Mucosa of descending colon (tissue), 3 donors: Measurements from ENCODE around the gene RASGEF1C. TPM values are rescaled to one million over a fixed set of nuclear protein-coding genes. Genes with fewer than 3 reads are reported as not detected.
"Not testable (repeated sequence)": the region's sequence is repeated elsewhere in the genome, so short reads cannot be mapped to it uniquely, and the experiment has no call there.

Experiments used
- ATAC-seq: fragments of 200-7000 bp; cut with Tn5 transposase; one replicate; pipeline ENCODE4 v1.9.1; 2020; ENCODE audit warnings: mild to moderate bottlenecking, moderate library complexity
- DNase-seq, 3 donors: peaks; one replicate each; pipeline ENCODE4 v3.0.0-alpha.2; 2020
- H3K36me3 ChIP-seq: fragments of 200-600 bp; one replicate; pipeline ENCODE4 v1.8.0; 2021; ENCODE audit warnings: low read depth, mild to moderate bottlenecking
- H3K4me1 ChIP-seq: fragments of 200-600 bp; one replicate; pipeline ENCODE4 v1.8.0; 2021; ENCODE audit warnings: low read depth, mild to moderate bottlenecking
- H3K4me3 ChIP-seq: fragments of 200-600 bp; one replicate; pipeline ENCODE4 v1.8.0; 2021; ENCODE audit warnings: mild to moderate bottlenecking
- H3K9me3 ChIP-seq: fragments of 200-600 bp; one replicate; pipeline ENCODE4 v1.8.0; 2021; ENCODE audit warnings: mild to moderate bottlenecking
- intact Hi-C, 2 donors: fragments of 100-400 bp; cut with DNase I in 1 of 2; cut with micrococcal nuclease in 1 of 2; formaldehyde crosslinking; loops; one replicate each; pipeline versions ENCODE4 v1.11.0 to v1.11.1; 2022; cut with DNase I, micrococcal nuclease
- total RNA-seq, 3 donors: library from RNA; stranded (reverse); fragmentation: NEBNext Ultra II Directional in 2 of 3; extraction: Animal tissue kit (Norgen Biotek cat#: 25700) in 2 of 3; gene quantifications; one replicate each; pipeline versions ENCODE4 v1.2.1 to v1.2.4, GENCODE V29; 2021 to 2023
- TF ChIP-seq, protein P1 (sequence below): fragments of 200-600 bp; IDR thresholded peaks from one replicate; pipeline ENCODE4 v1.8.0; 2022; ENCODE audit warnings: antibody characterized with exemption, mild to moderate bottlenecking
- donor health status: DM: no; HTN: no; CAD: no; lungs with moderate emphysema.
- donor health status: DM: no; HTN: no; CAD: no.
- donor health status: DM: no; HTN: yes; CAD: no.

RASGEF1C gene
- total RNA-seq, 3 donors from 2014 or later, result 0.17 to 1.9 (median 0.65) TPM

DNA sequence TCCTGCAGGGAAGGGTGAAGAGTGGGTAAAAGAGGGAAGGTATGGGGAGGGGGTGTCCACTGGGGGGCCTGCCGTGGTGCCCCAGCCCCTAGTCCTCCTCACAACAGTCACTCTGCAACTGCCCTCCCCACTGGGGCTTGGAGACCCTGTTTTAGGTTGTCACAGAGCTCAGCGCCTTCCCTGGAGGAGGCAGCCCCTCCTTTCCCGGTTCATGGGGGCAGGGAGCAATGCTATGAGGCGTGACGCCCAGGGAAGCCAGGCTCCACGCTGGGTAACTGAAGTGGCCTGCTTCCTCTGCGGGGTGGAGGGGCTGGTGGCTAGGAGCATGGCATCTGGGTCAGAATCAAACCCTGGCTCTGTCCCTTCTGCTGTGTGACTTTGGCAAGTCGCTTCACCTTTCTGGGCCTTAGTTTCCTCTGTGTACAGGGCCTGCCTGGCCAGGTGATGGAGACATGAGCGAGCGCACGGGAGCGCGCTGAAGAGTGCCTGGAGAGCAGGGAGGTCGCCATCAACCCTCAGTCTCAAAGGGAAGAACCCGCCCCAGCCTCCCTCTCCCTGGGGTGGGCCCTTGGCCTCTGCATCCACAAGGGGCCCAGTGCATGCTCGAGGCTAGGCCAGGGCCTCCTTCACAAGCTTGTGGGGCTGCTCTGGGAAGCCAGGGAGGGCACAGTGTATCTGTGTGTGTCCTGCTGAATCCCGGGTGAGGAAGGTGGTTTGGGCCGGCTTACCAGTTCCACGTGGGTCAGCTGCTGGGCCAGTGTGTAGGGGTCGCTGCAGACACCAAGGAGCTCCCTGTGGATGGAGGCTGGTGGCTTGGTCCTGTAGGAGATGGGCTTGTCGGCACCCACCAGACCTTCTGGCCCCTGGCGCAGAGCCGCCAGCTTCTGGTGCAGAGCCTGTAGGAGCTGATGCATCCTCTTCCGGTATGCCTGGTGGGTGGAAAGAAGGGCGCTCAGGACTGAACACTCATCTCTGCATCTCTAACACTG, 81.0 kb downstream of the RASGEF1C start:
- no peaks in the 10 kb centered on the region for H3K9me3 ChIP-seq
- TF ChIP-seq, protein P1, sequence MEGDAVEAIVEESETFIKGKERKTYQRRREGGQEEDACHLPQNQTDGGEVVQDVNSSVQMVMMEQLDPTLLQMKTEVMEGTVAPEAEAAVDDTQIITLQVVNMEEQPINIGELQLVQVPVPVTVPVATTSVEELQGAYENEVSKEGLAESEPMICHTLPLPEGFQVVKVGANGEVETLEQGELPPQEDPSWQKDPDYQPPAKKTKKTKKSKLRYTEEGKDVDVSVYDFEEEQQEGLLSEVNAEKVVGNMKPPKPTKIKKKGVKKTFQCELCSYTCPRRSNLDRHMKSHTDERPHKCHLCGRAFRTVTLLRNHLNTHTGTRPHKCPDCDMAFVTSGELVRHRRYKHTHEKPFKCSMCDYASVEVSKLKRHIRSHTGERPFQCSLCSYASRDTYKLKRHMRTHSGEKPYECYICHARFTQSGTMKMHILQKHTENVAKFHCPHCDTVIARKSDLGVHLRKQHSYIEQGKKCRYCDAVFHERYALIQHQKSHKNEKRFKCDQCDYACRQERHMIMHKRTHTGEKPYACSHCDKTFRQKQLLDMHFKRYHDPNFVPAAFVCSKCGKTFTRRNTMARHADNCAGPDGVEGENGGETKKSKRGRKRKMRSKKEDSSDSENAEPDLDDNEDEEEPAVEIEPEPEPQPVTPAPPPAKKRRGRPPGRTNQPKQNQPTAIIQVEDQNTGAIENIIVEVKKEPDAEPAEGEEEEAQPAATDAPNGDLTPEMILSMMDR, result no peak
- intact Hi-C loops, result no loop called here
- no peak overlapping the region for H3K4me3 ChIP-seq
- ATAC-seq (no peak), DNase-seq (peak in 1 of 3 donors; percentile 33)
- no peaks in the 10 kb centered on the region for H3K4me1 ChIP-seq
- H3K36me3 ChIP-seq, result no peaks in the 10 kb centered on the region

DNA sequence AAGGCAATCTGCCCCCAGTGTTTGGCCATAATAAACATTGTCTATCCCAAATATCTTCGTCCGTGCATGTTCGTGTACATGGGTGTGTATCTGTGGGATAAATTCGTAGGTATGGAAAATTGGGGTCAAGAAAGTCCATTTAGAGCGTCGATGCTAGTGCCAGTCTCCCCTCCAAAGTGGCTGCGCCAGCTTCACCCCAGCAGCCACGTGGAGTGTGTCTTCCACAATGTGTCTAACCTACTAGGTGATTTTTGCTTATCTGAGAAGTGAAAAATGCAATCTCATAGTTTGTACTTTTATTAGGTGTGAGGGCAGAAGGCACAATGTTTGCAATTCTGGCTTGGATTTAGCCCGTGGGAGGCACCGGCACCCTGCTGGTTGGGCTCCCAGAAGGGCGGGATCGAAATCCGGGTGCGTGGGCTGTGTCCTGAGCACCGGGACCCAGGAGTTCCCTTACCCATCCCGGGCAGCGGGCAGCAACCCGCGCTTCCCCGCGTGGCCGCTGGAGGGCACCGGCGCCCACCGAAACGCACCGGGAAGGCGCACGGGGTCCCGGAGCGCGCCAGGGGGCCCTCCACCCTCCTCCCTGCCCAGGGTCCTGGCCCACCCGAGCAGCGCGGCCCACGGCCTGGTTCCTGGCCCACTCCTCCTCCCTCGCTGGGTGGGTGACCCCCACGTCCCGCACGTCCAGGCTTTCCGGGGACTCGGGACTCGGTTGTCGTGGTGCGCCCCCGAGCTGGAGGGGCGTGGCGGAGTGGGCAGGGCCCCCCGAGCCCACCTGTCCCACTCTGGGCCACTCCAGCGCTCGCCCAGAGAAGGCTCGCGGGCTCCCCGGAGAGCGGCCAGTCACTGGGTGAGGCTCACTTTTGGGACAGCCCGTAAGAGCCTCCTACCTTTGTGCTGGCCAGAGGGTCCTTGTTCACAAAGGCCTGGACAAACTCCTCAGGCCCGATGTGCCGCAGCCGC, 82.0 kb downstream of the RASGEF1C start:
- H3K9me3 ChIP-seq, result no peaks in the 10 kb centered on the region
- H3K4me3 ChIP-seq, result no peak overlapping the region
- H3K36me3 ChIP-seq, result no peaks in the 10 kb centered on the region
- DNase-seq (peak; percentile 35 to 52 (median 46)), ATAC-seq (peak; percentile 75)
- intact Hi-C loops, result no loop called here
- TF ChIP-seq, protein P1, result peak; percentile 76
- no peaks in the 10 kb centered on the region for H3K4me1 ChIP-seq

DNA sequence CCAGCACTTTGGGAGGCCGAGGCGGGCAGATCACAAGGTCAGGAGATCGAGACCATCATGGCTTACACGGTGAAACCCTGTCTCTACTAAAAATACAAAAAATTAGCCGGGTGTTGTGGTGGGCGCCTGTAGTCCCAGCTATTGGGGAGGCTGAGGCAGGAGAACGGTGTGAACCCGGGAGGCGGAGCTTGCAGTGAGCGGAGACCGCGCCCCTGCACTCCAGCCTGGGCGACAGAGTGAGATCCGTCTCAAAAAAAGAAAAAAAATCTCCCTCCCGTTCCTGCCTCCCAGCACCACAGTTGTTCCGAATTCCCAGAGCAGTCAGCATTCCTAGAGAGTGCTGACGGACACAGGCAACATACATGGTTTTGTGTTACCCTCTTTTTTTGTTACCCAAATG, 82.9 kb downstream of the RASGEF1C start:
- H3K4me1 ChIP-seq, DNase-seq, ATAC-seq, H3K9me3 ChIP-seq, H3K36me3 ChIP-seq, intact Hi-C loops, H3K4me3 ChIP-seq: not testable (repeated sequence)

DNA sequence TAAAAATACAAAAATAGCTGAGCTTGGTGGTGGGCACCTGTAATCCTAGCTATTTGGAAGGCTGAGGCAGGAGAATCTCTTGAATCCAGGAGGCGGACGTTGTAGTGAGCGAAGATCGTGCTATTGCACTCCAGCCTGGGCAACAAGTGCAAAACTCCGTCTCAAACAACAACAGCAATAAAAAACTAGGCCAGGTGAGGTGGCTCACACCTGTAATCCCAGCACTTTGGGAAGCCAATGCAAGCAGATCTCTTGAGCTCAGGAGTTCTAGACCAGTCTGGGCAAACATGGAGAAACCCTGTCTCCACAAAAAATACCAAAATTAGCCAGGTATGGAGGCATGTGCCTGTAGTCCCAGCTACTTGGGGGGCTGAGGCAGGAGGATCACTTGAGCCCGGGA, 84.3 kb downstream of the RASGEF1C start:
- H3K9me3 ChIP-seq, DNase-seq, H3K4me3 ChIP-seq, H3K4me1 ChIP-seq, H3K36me3 ChIP-seq, ATAC-seq, intact Hi-C loops: not testable (repeated sequence)

DNA sequence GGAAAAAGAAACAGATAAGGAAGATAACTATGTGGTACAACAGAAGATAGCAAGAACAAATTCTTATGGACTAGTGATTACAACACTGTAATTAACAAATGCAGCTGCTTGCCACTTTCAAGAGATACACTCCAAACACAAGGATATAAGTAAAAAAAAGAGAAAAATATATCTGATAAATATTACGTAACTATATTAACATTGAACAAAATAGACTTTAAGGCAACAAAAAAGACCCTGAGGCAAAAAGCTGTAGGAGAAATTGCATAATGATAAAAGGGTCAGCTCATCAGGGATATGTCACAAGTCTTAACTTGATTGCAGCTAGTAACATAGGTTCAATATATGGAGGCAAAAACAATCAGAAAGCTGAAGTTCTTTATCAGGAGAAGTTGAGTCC, 86.1 kb downstream of the RASGEF1C start:
- DNase-seq (no peak), ATAC-seq (no peak)
- Histone ChIP-seq H3K9me3 (no peaks in the 10 kb centered on the region), H3K4me3 (no peak overlapping the region), H3K36me3 (no peaks in the 10 kb centered on the region), H3K4me1 (no peaks in the 10 kb centered on the region)
- TF ChIP-seq, protein P1, result no peak
- intact Hi-C loops, result no loop called here

DNA sequence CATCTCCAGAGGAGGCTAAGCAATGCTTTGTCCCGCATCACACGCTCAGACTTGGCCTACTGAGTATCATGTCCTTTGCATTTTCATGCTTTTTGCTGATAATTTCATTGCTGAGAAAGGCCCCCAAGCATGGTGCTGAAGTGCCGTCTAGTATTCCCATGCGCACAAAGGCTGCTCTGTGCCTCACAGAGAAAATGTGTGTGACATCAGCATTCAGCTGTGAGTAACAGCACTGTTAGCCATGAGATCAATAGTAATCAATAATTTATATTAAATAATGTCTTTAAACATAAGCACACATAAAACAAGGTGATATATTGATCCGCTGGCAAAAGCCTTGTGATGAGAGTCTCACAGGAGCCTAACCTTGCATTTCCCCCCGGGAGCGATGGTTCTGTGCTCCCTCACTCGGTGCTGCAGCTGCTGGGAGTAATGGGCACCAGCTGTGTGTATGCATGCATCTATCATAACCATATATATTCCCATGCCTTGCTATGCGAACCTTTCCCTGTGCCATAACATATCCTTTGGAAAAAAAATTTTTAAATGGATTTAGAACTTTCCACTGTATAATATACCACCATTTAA, 87.1 kb downstream of the RASGEF1C start:
- Histone ChIP-seq H3K4me1 (no peaks in the 10 kb centered on the region), H3K36me3 (no peaks in the 10 kb centered on the region), H3K4me3 (no peak overlapping the region), H3K9me3 (no peaks in the 10 kb centered on the region)
- TF ChIP-seq, protein P1, result no peak
- peak in 1 of 3 donors; percentile 14 for DNase-seq
- no peak for ATAC-seq
- intact Hi-C loops, result no loop called here
